ENCODE measurements around the gene GALT. TPM values are rescaled to one million over a fixed set of nuclear protein-coding genes. Genes with fewer than 3 reads are reported as not detected.

The GALT gene
- total and polyA plus RNA-seq, 2 of the 4 experiments (the other 2 are of a cell fraction), result 15.8 to 34.6 TPM

Small RNA genes within 50 kb of the gene (microRNA-seq; reads per million reads assigned to microRNA genes)
- not detected for gene CCL27 (ENCODE audit: insufficient read depth, insufficient read length)

Small RNA genes within 50 kb of the gene (small RNA-seq; reads per million reads assigned to genes)
- 0 reads per million in 5 experiments for gene CCL27

Other genes starting within 250 kb of the GALT start
- gene FAM219A, start 188.1 kb upstream of the GALT start, total RNA-seq (2012; rRNA removed), result 4.8 and 5.6 TPM in 2 replicates
- gene FAM219A, start 188.1 kb upstream of the GALT start, polyA plus RNA-seq (2012; rRNA removed), result 20.1 and 20.8 TPM in 2 replicates
- not detected in 2 replicates for gene DNAI1, start 187.9 kb upstream of the GALT start, total RNA-seq (2012; rRNA removed)
- not detected in 2 replicates for gene DNAI1, start 187.9 kb upstream of the GALT start, polyA plus RNA-seq (2012; rRNA removed)
- gene ENHO, start 123.7 kb upstream of the GALT start, total RNA-seq (2012; rRNA removed), result not detected in 2 replicates
- gene ENHO, start 123.7 kb upstream of the GALT start, polyA plus RNA-seq (2012; rRNA removed), result 0.10 TPM in 1 of 2 replicates, not detected in the other
- gene CNTFR, start 57.0 kb upstream of the GALT start, total RNA-seq (2012; rRNA removed), result not detected in 2 replicates
- not detected in 2 replicates for gene CNTFR, start 57.0 kb upstream of the GALT start, polyA plus RNA-seq (2012; rRNA removed)
- 13.3 and 20.4 TPM in 2 replicates for gene RPP25L, start 34.6 kb upstream of the GALT start, total RNA-seq (2012; rRNA removed)
- gene RPP25L, start 34.6 kb upstream of the GALT start, polyA plus RNA-seq (2012; rRNA removed), result 26.3 and 27.6 TPM in 2 replicates
- gene DCTN3, start 26.2 kb upstream of the GALT start, total RNA-seq (2012; rRNA removed), result 104 and 122 TPM in 2 replicates
- 183 and 186 TPM in 2 replicates for gene DCTN3, start 26.2 kb upstream of the GALT start, polyA plus RNA-seq (2012; rRNA removed)
- not detected in 2 replicates for gene ARID3C, start 17.6 kb upstream of the GALT start, total RNA-seq (2012; rRNA removed)
- 0.07 TPM in 1 of 2 replicates, not detected in the other for gene ARID3C, start 17.6 kb upstream of the GALT start, polyA plus RNA-seq (2012; rRNA removed)
- gene SIGMAR1, start 8.9 kb upstream of the GALT start, total RNA-seq (2012; rRNA removed), result 38.6 and 44.6 TPM in 2 replicates
- 88.9 and 93.1 TPM in 2 replicates for gene SIGMAR1, start 8.9 kb upstream of the GALT start, polyA plus RNA-seq (2012; rRNA removed)
- 6.9 and 8.2 TPM in 2 replicates for gene IL11RA, start 5.5 kb downstream of the GALT start, total RNA-seq (2012; rRNA removed)
- 15.9 and 19.2 TPM in 2 replicates for gene IL11RA, start 5.5 kb downstream of the GALT start, polyA plus RNA-seq (2012; rRNA removed)
- 0.18 TPM in 1 of 2 replicates, not detected in the other for gene CCL27, start 16.0 kb downstream of the GALT start, total RNA-seq (2012; rRNA removed)
- gene CCL27, start 16.0 kb downstream of the GALT start, polyA plus RNA-seq (2012; rRNA removed), result 0.17 and 0.26 TPM in 2 replicates
- gene CCL19, start 44.6 kb downstream of the GALT start, total RNA-seq (2012; rRNA removed), result not detected in 2 replicates
- not detected in 2 replicates for gene CCL19, start 44.6 kb downstream of the GALT start, polyA plus RNA-seq (2012; rRNA removed)
- not detected in 2 replicates for gene CCL21, start 63.5 kb downstream of the GALT start, total RNA-seq (2012; rRNA removed)
- gene CCL21, start 63.5 kb downstream of the GALT start, polyA plus RNA-seq (2012; rRNA removed), result not detected in 2 replicates